HEK293T (cell line): ENCODE data around the gene LRBA.

Experiments
- CTCF ChIA-PET: fragments of 350-600 bp; formaldehyde crosslinking; extraction: SDS; loops from one replicate; lab custom pipeline; 2021; ENCODE audit warnings: antibody characterized with exemption, inconsistent platforms; lab: Yijun Ruan, JAX
- POLR2A ChIA-PET: fragments of 350-600 bp; formaldehyde crosslinking; extraction: SDS; loops from one replicate; lab custom pipeline; 2020; ENCODE audit warnings: antibody characterized with exemption, inconsistent platforms; lab: Yijun Ruan, JAX
- DNase-seq: peaks from one replicate; pipeline ENCODE4 v3.0.0; 2012; ENCODE audit warnings: mixed read lengths; ENCODE audit errors: extremely low spot score
- ARNT ChIP-seq: fragments of 450-650 bp; IDR thresholded peaks from 2 replicates; pipeline ENCODE4 v1.6.1; 2017; ENCODE audit warnings: mild to moderate bottlenecking
- BHLHE40 ChIP-seq: fragments of 450-650 bp; IDR thresholded peaks from 2 replicates; pipeline ENCODE4 v1.6.1; 2016; ENCODE audit warnings: mild to moderate bottlenecking, moderate library complexity, borderline replicate concordance
- CTBP1 ChIP-seq: fragments of 450-650 bp; IDR thresholded peaks from 2 replicates; pipeline ENCODE4 v1.6.1; 2016; ENCODE audit warnings: borderline replicate concordance
- ELF4 ChIP-seq: fragments of 450-650 bp; IDR thresholded peaks from 2 replicates; pipeline ENCODE4 v1.6.1; 2017; ENCODE audit warnings: antibody characterized with exemption
- FOXA1 ChIP-seq: fragments of 450-650 bp; IDR thresholded peaks from 2 replicates; pipeline ENCODE4 v1.6.1; 2016; ENCODE audit warnings: mild to moderate bottlenecking
- FOXK2 ChIP-seq: fragments of 450-650 bp; IDR thresholded peaks from 2 replicates; pipeline ENCODE4 v1.6.1; 2016; ENCODE audit warnings: mild to moderate bottlenecking
- FOXM1 ChIP-seq: fragments of 450-650 bp; IDR thresholded peaks from 2 replicates; pipeline ENCODE4 v1.6.1; 2017; ENCODE audit warnings: mild to moderate bottlenecking, borderline replicate concordance
- HDGF ChIP-seq: fragments of 450-650 bp; IDR thresholded peaks from 2 replicates; pipeline ENCODE4 v1.6.1; 2017; ENCODE audit warnings: antibody characterized with exemption, borderline replicate concordance
- L3MBTL2 ChIP-seq: fragments of 450-650 bp; conservative IDR thresholded peaks from 2 replicates; pipeline ENCODE4 v1.6.1; 2016; ENCODE audit warnings: mild to moderate bottlenecking
- LEF1 ChIP-seq: fragments of 450-650 bp; IDR thresholded peaks from 2 replicates; pipeline ENCODE4 v1.6.1; 2017; ENCODE audit warnings: mild to moderate bottlenecking, borderline replicate concordance
- NFRKB ChIP-seq: fragments of 450-650 bp; IDR thresholded peaks from 2 replicates; pipeline ENCODE4 v1.6.1; 2016; ENCODE audit warnings: mild to moderate bottlenecking, moderate library complexity
- PKNOX1 ChIP-seq: fragments of 450-650 bp; IDR thresholded peaks from 2 replicates; pipeline ENCODE4 v1.6.1; 2016
- SP1 ChIP-seq: fragments of 450-650 bp; IDR thresholded peaks from 2 replicates; pipeline ENCODE4 v1.6.1; 2017
- SUZ12 ChIP-seq: fragments of 450-650 bp; IDR thresholded peaks from 2 replicates; pipeline ENCODE4 v1.6.1; 2016; ENCODE audit warnings: mild to moderate bottlenecking
- TARDBP ChIP-seq: fragments of 450-650 bp; IDR thresholded peaks from 2 replicates; pipeline ENCODE4 v1.6.1; 2016
- ZNF384 ChIP-seq: fragments of 450-650 bp; IDR thresholded peaks from 2 replicates; pipeline ENCODE4 v1.6.1; 2016

The LRBA gene

GRCh38 chr4:150368667-150369066, 646.4 kb downstream of the LRBA start:
- CTCF ChIA-PET, result no interaction called here
- DNase-seq, result no peak
- POLR2A ChIA-PET, result no interaction called here
- TF ChIP-seq HDGF, result no peak

GRCh38 chr4:150367326-150367725, 647.8 kb downstream of the LRBA start:
- ChIA-PET POLR2A (no interaction called here), CTCF (no interaction called here)
- TF ChIP-seq PKNOX1, result peak; percentile 83
- no peak for TF ChIP-seq HDGF
- 0 out of 2 replicates have a peak, but pooled peaks have one; percentile 22 for TF ChIP-seq L3MBTL2
- TF ChIP-seq CTBP1, result peak; percentile 81
- peak; percentile 12 for DNase-seq

GRCh38 chr4:150366487-150366999, 648.5 kb downstream of the LRBA start:
- peak; percentile 9 for DNase-seq
- ChIA-PET CTCF (interaction anchor here (0.9 kb wide), 1 partner anchor 14 kb away, joined by 5 read pairs; no protein-coding TSS in a partner anchor), POLR2A (no interaction called here)
- no peak for TF ChIP-seq FOXK2
- no peak for TF ChIP-seq FOXA1
- no peak for TF ChIP-seq BHLHE40
- no peak for TF ChIP-seq TARDBP
- no peak for TF ChIP-seq LEF1
- no peak for TF ChIP-seq ARNT
- no peak for TF ChIP-seq FOXM1
- TF ChIP-seq PKNOX1, result no peak
- no peak for TF ChIP-seq SUZ12
- TF ChIP-seq SP1, result no peak
- TF ChIP-seq HDGF, result no peak

- ChIA-PET POLR2A (no interaction called here), CTCF (no interaction called here)
- TF ChIP-seq TARDBP (no peak), PKNOX1 (no peak), SP1 (no peak), ARNT (no peak), SUZ12 (no peak), LEF1 (no peak), ELF4 (no peak), FOXM1 (no peak), HDGF (no peak), L3MBTL2 (no peak), FOXK2 (no peak)
- DNase-seq, result no peak
These were observed 651.1 kb downstream of the LRBA start for GRCh38 chr4:150363721-150364688.

GRCh38 chr4:150358691-150359090, 656.4 kb downstream of the LRBA start:
- ChIA-PET POLR2A (no interaction called here), CTCF (no interaction called here)
- DNase-seq, result no peak
- TF ChIP-seq ARNT, result no peak
- no peak for TF ChIP-seq FOXA1
- no peak for TF ChIP-seq CTBP1
- TF ChIP-seq PKNOX1, result no peak
- TF ChIP-seq BHLHE40, result no peak
- no peak for TF ChIP-seq FOXM1
- TF ChIP-seq SUZ12, result no peak

GRCh38 chr4:150357829-150358228, 657.3 kb downstream of the LRBA start:
- ChIA-PET CTCF (no interaction called here), POLR2A (no interaction called here)
- no peak for DNase-seq
- TF ChIP-seq ARNT (no peak), FOXA1 (no peak), FOXK2 (no peak), LEF1 (no peak), SP1 (no peak), BHLHE40 (no peak), ZNF384 (no peak), NFRKB (no peak), PKNOX1 (no peak), CTBP1 (no peak), TARDBP (no peak), FOXM1 (no peak), SUZ12 (no peak), L3MBTL2 (no peak), HDGF (no peak)
